ENCODE data around the gene GABPB2.

GRCh38 chr1:151036356-151036755 lies 34.2 kb upstream of the GABPB2 start, which contains the start of gene BNIPL:
- TF ChIP-seq CTCF (CRISPR knock-in tag; IDR thresholded peaks at IDR 0.05), result no peak
- no peak for TF ChIP-seq HMGXB4 (CRISPR knock-in tag; IDR thresholded peaks at IDR 0.05; ENCODE audit: borderline replicate concordance in 1 of 2, low read depth in 1 of 2)
- TF ChIP-seq FOXA3 (CRISPR knock-in tag; IDR thresholded peaks at IDR 0.05), result no peak
- no peak for TF ChIP-seq PLRG1 (conservative IDR thresholded peaks at IDR 0.05)
- TF ChIP-seq ZSCAN29 (CRISPR knock-in tag; conservative IDR thresholded peaks at IDR 0.05), result no peak
- TF ChIP-seq GABPA (IDR thresholded peaks at IDR 0.05; ENCODE audit: low read depth, low read length), result no peak
- no peak for TF ChIP-seq GABPA (CRISPR knock-in tag; IDR thresholded peaks at IDR 0.05; ENCODE audit: low read depth)
- no peak for TF ChIP-seq EHMT2 (IDR thresholded peaks at IDR 0.05; ENCODE audit: borderline replicate concordance, low read depth, low read length)
- TF ChIP-seq RERE (CRISPR knock-in tag; IDR thresholded peaks at IDR 0.05; ENCODE audit: low read depth), result no peak
- TF ChIP-seq BRD4 (CRISPR knock-in tag; IDR thresholded peaks at IDR 0.05), result no peak
- no peak for TF ChIP-seq TRIM22 (IDR thresholded peaks at IDR 0.05)
- TF ChIP-seq PHF8 (CRISPR knock-in tag; IDR thresholded peaks at IDR 0.05), result no peak
- no peak for TF ChIP-seq NCOA5 (CRISPR knock-in tag; IDR thresholded peaks at IDR 0.05)
